IMR-90 (cell line): ENCODE data around the gene VIT. TPM values are rescaled to one million over a fixed set of nuclear protein-coding genes. Genes with fewer than 3 reads are reported as not detected.

Experiments used
- ATAC-seq: fragments of 200-7000 bp; cut with Tn5 transposase; 2 replicates; pipeline ENCODE4 v1.9.1; 2020; ENCODE audit warnings: low read depth, mild to moderate bottlenecking, moderate library complexity
- BruUV-seq: library from RNA; stranded (reverse); fragments of 400-500 nt; replicated peaks from 2 replicates; lab custom pipeline; 2021; lab: Mats Ljungman, UMichigan
- CTCF ChIA-PET: fragments of 300-600 bp; formaldehyde crosslinking; extraction: SDS; loops from one replicate; lab custom pipeline; 2021; ENCODE audit warnings: antibody characterized with exemption; lab: Yijun Ruan, JAX
- POLR2A ChIA-PET: fragments of 300-600 bp; sonication (Branson Sonifier 250); formaldehyde crosslinking; loops from one replicate; lab custom pipeline; 2022; ENCODE audit warnings: antibody characterized with exemption; ENCODE audit not compliant: unreplicated experiment; lab: Charles Lee
- DNase-seq: peaks from one replicate; pipeline ENCODE4 v3.0.0; 2013
- H2AFZ ChIP-seq: replicated peaks from 2 replicates; pipeline ENCODE3; 2013; ENCODE audit warnings: low read length, mild to moderate bottlenecking; ENCODE audit not compliant: poor library complexity
- H2AK5ac ChIP-seq: 2 replicates; pipeline ENCODE4 v1.6.1; 2013; ENCODE audit warnings: low read depth, low read length, inconsistent platforms
- H2AK9ac ChIP-seq: replicated peaks from 2 replicates; pipeline ENCODE3; 2013; ENCODE audit warnings: mild to moderate bottlenecking, low read depth, low read length, moderate library complexity; ENCODE audit not compliant: poor library complexity
- H2BK120ac ChIP-seq: 2 replicates; pipeline ENCODE4 v1.6.1; 2013; ENCODE audit warnings: low read depth, low read length, inconsistent platforms
- H2BK15ac ChIP-seq: 3 replicates; pipeline ENCODE4 v1.6.1; 2013; ENCODE audit warnings: low read depth, low read length, inconsistent platforms
- H2BK20ac ChIP-seq: 2 replicates; pipeline ENCODE4 v1.6.1; 2013; ENCODE audit warnings: low read depth, mild to moderate bottlenecking, inconsistent platforms, low read length, moderate library complexity
- H2BK5ac ChIP-seq: 2 replicates; pipeline ENCODE4 v1.6.1; 2013; ENCODE audit warnings: mild to moderate bottlenecking, low read depth, low read length, inconsistent platforms; ENCODE audit not compliant: poor library complexity, severe bottlenecking
- H3K14ac ChIP-seq: replicated peaks from 2 replicates; pipeline ENCODE4 v1.6.1; 2013; ENCODE audit warnings: low read depth, low read length, inconsistent platforms
- H3K18ac ChIP-seq: 2 replicates; pipeline ENCODE4 v1.6.1; 2013; ENCODE audit warnings: low read depth, low read length, control low read depth
- H3K23ac ChIP-seq: 2 replicates; pipeline ENCODE4 v1.6.1; 2013; ENCODE audit warnings: low read depth, low read length, inconsistent platforms
- H3K27ac ChIP-seq: 2 replicates; pipeline ENCODE4 v1.5.1; 2013; ENCODE audit warnings: mild to moderate bottlenecking, control low read depth, low read length; ENCODE audit not compliant: insufficient read depth
- H3K27me3 ChIP-seq: 2 replicates; pipeline ENCODE4 v1.6.1; 2013; ENCODE audit warnings: low read length; ENCODE audit not compliant: control insufficient read depth, insufficient read depth
- H3K36me3 ChIP-seq: 2 replicates; pipeline ENCODE4 v1.6.1; 2013; ENCODE audit warnings: low read length, mixed read lengths; ENCODE audit not compliant: control insufficient read depth, insufficient read depth
- H3K4ac ChIP-seq: 2 replicates; pipeline ENCODE4 v1.6.1; 2013; ENCODE audit warnings: low read depth, low read length, inconsistent platforms
- H3K4me1 ChIP-seq: 2 replicates; pipeline ENCODE4 v1.6.1; 2013; ENCODE audit warnings: low read length, mixed read lengths; ENCODE audit not compliant: control insufficient read depth, insufficient read depth
- H3K4me2 ChIP-seq: 2 replicates; pipeline ENCODE4 v1.6.1; 2013; ENCODE audit warnings: low read depth, mild to moderate bottlenecking, control low read depth, low read length, moderate library complexity
- H3K4me3 ChIP-seq: 2 replicates; pipeline ENCODE4 v1.5.1; 2013; ENCODE audit warnings: low read depth, mild to moderate bottlenecking, control low read depth, low read length, moderate library complexity; ENCODE audit not compliant: insufficient read depth
- H3K56ac ChIP-seq: 2 replicates; pipeline ENCODE4 v1.6.1; 2013; ENCODE audit warnings: low read length, inconsistent platforms; ENCODE audit not compliant: insufficient read depth; ENCODE audit errors: extremely low read depth
- H3K79me1 ChIP-seq, 2 experiments: 2 replicates each; pipeline ENCODE4 v1.6.1; 2013; ENCODE audit warnings: low read length in 2 of 2, inconsistent platforms in 1 of 2, low read depth in 1 of 2
- H3K9ac ChIP-seq: 2 replicates; pipeline ENCODE4 v1.6.1; 2013; ENCODE audit warnings: low read depth, low read length, control low read depth
- H3K9me1 ChIP-seq: 2 replicates; pipeline ENCODE4 v1.6.1; 2013; ENCODE audit warnings: low read length, inconsistent platforms; ENCODE audit not compliant: insufficient read depth
- H3K9me3 ChIP-seq: 2 replicates; pipeline ENCODE4 v1.6.1; 2013; ENCODE audit warnings: low read length; ENCODE audit not compliant: control insufficient read depth, insufficient read depth
- H4K20me1 ChIP-seq: 2 replicates; pipeline ENCODE4 v1.6.1; 2013; ENCODE audit warnings: low read length, inconsistent platforms; ENCODE audit not compliant: insufficient read depth
- H4K5ac ChIP-seq: 2 replicates; pipeline ENCODE4 v1.6.1; 2013; ENCODE audit warnings: mild to moderate bottlenecking, low read depth, low read length, control low read depth
- H4K8ac ChIP-seq, 2 experiments: 2 replicates each; pipeline ENCODE4 v1.6.1; 2013; ENCODE audit warnings: low read depth in 2 of 2, low read length in 2 of 2, control low read depth in 1 of 2, inconsistent platforms in 1 of 2
- H4K91ac ChIP-seq: 2 replicates; pipeline ENCODE4 v1.6.1; 2013; ENCODE audit warnings: low read depth, low read length, inconsistent platforms; ENCODE audit not compliant: insufficient read depth
- CHD1 ChIP-seq: IDR thresholded peaks from 2 replicates; pipeline ENCODE4 v1.6.1; 2012; ENCODE audit warnings: low read depth, low read length, improper control_type of control experiment
- FOS ChIP-seq: fragments of 150-350 bp; IDR thresholded peaks from 2 replicates; pipeline ENCODE4 v1.6.1; 2016; ENCODE audit warnings: low read depth, low read length
- RAD21 ChIP-seq: IDR thresholded peaks from 2 replicates; pipeline ENCODE4 v1.6.1; 2012; ENCODE audit warnings: low read length, improper control_type of control experiment
- RFX5 ChIP-seq: IDR thresholded peaks from 2 replicates; pipeline ENCODE4 v1.8.0; 2012; ENCODE audit warnings: low read depth, mild to moderate bottlenecking, low read length, moderate library complexity
- SMC3 ChIP-seq: fragments of 150-350 bp; IDR thresholded peaks from 2 replicates; pipeline ENCODE4 v1.6.1; 2016; ENCODE audit warnings: low read depth, mild to moderate bottlenecking, antibody characterized with exemption, low read length, moderate library complexity
- WGBS, 2 experiments: methylation state at CpG; one replicate each; pipeline versions ENCODE4 v1.1.5 to v1.1.7; 2013; ENCODE audit warnings: missing lambda C conversion rate in 2 of 2; ENCODE audit not compliant: insufficient read length in 1 of 2; ENCODE audit errors: extremely low coverage in 2 of 2; 5-methylcytosine and 5-hydroxymethylcytosine counted together
- dilution Hi-C: fragments of 300-500 bp; cut with HindIII; formaldehyde crosslinking; loops from one replicate; pipeline ENCODE4 v1.14.3; 2018; ENCODE audit warnings: low sequenced_read_pairs; ENCODE audit not compliant: unreplicated experiment
- in situ Hi-C: fragments of 300-500 bp; cut with MboI; formaldehyde crosslinking; loops from 3 replicates; pipeline ENCODE4 v1.14.3; 2019; ENCODE audit warnings: low sequenced_read_pairs, inconsistent platforms, mixed read lengths
- intact Hi-C: fragments of 100-400 bp; cut with micrococcal nuclease; formaldehyde crosslinking; loops from 2 replicates; pipeline ENCODE4 v1.10.0; 2022
- polyA plus RNA-seq, 3 experiments: library from polyadenylated mRNA; depleted of rRNA; stranded (reverse); fragments of >200 nt; gene quantifications; 2 replicates each; pipeline ENCODE4 v1.2.3, GENCODE V29; 2012; ENCODE audit warnings: low replicate concordance in 1 of 3
- total RNA-seq: library from RNA; depleted of rRNA; stranded (reverse); fragments of >200 nt; gene quantifications from 2 replicates; pipeline ENCODE4 v1.2.3, GENCODE V29; 2012
- TF ChIP-seq, protein P1 (sequence below): fragments of 150-350 bp; IDR thresholded peaks from 2 replicates; pipeline ENCODE4 v1.6.1; 2017; ENCODE audit warnings: mild to moderate bottlenecking, antibody characterized with exemption, low read length, low read depth

VIT gene
- total and polyA plus RNA-seq, 2 of the 4 experiments (the other 2 are of a cell fraction), result under 0.01 TPM; not detected in 1

DNA sequence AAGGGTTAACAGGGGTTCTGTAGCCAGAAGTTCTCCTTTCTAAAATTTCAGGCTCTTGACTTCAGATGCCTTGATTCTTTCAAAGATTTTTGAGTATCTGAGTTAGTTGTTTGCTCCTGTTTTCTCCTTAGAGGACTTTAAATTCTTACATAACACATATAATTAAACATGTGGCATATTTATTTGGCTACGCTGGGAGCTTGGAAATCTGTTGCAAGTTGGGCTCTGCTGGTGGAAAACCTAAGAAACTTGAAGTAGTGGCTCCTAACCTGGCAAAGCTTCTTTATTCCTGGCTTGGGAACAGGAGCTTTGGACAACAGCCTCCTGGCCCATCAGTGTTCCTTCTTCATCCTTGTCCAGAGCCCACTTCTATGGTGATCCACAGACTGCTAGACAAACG, 72.6 kb downstream of the VIT start:
- H4K91ac ChIP-seq, result no peak overlapping the region
- no peaks in the 10 kb centered on the region for H3K4me1 ChIP-seq
- H3K9me3 ChIP-seq, result 0 out of 2 replicates have a peak, but pooled peaks cover 2% of the 10 kb centered on the region
- in situ Hi-C loops (no loop called here), intact Hi-C loops (no loop called here), dilution Hi-C loops (no loop called here)
- H2BK120ac ChIP-seq, result no peak overlapping the region
- no peak overlapping the region for H3K23ac ChIP-seq
- no CpG with 5 or more reads among the region's 2 CpGs for WGBS, 2 experiments
- no peak overlapping the region for H2BK20ac ChIP-seq
- no peak overlapping the region for H3K27ac ChIP-seq
- no TSS peak for BruUV-seq
- no peaks in the 10 kb centered on the region for H3K36me3 ChIP-seq
- H4K8ac ChIP-seq, result no peak overlapping the region
- no peaks in the 10 kb centered on the region for H3K79me1 ChIP-seq
- DNase-seq (no peak), ATAC-seq (no peak)
- H3K4me2 ChIP-seq, result no peak overlapping the region
- H2AFZ ChIP-seq, result no peak overlapping the region
- no peak overlapping the region for H4K5ac ChIP-seq
- H2AK5ac ChIP-seq, result no peak overlapping the region
- POLR2A ChIA-PET, result no interaction called here
- no peak overlapping the region for H3K56ac ChIP-seq
- no peak overlapping the region for H3K4ac ChIP-seq
- H3K18ac ChIP-seq, result no peak overlapping the region
- no peaks in the 10 kb centered on the region for H4K20me1 ChIP-seq
- no peak overlapping the region for H2AK9ac ChIP-seq
- CTCF ChIA-PET, result no interaction called here
- H3K14ac ChIP-seq, result no peak overlapping the region
- H3K9ac ChIP-seq, result no peak overlapping the region
- TF ChIP-seq SMC3 (no peak), CHD1 (no peak), RFX5 (no peak), RAD21 (no peak), FOS (no peak)
- TF ChIP-seq, protein P1, sequence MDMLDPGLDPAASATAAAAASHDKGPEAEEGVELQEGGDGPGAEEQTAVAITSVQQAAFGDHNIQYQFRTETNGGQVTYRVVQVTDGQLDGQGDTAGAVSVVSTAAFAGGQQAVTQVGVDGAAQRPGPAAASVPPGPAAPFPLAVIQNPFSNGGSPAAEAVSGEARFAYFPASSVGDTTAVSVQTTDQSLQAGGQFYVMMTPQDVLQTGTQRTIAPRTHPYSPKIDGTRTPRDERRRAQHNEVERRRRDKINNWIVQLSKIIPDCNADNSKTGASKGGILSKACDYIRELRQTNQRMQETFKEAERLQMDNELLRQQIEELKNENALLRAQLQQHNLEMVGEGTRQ, result no peak
- H2BK15ac ChIP-seq, result no peak overlapping the region
- no peaks in the 10 kb centered on the region for H3K9me1 ChIP-seq
- no peak overlapping the region for H2BK5ac ChIP-seq
- H3K27me3 ChIP-seq, result peaks cover 15% of the 10 kb centered on the region
- H3K4me3 ChIP-seq, result no peak overlapping the region
